Suppressor macrophage treated with lipopolysaccharide for 1 hour (primary cell): ENCODE measurements around the gene SIGLEC10.
A peak's percentile ranks its signal among the peaks of the same experiment; 100 is the strongest.

Source experiments
- DNase-seq, 3 donors: peaks; one replicate each; pipeline ENCODE4 v3.0.0-alpha.2; 2020 to 2022

Gene SIGLEC10

GRCh38 chr19:51365211-51365964 is 52.1 kb downstream of the SIGLEC10 start:
- peak; percentile 38 to 49 (median 44) for DNase-seq

- no peak for DNase-seq
Observed at GRCh38 chr19:51364200-51365106, 53.0 kb downstream of the SIGLEC10 start.

DNA sequence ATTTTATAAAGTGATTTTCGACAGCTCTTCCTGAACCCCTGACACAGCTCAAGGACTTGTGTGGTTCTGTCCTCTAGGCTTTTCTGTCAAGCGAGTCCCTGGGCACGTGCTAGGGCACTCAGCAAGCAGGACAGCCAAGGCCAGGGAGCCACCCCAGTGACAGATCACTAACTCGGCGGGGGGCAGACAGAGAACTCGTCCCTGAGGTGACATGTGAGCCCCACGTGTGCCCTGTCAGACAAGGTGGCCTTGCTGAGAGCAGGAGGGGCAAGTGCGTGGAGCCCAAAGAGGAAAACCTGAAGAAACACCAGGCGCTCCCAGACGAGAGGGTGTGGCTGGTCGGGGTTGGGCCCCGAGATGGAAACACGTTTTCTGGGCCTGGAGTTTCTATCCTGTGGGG is 56.2 kb downstream of the SIGLEC10 start:
- no peak for DNase-seq
